Gastrocnemius medialis (tissue), 4 donors: Measurements from ENCODE around the gene WNT9B. TPM values are rescaled to one million over a fixed set of nuclear protein-coding genes. Genes with fewer than 3 reads are reported as not detected.

Experiments used
- ATAC-seq, 2 donors: fragments of 150-250 bp; one replicate each; pipeline ENCODE4 v1.9.1; 2016
- DNase-seq, 2 donors: peaks; one replicate each; pipeline ENCODE4 v3.0.0-alpha.2; 2019
- H3K27ac ChIP-seq, 4 donors: fragments of 200-600 bp; sonication (generic); 1 replicate in 1 of 4; 2 replicates in 3 of 4; pipeline ENCODE4 v1.5.1; 2016 to 2018; ENCODE audit warnings: mild to moderate bottlenecking in 2 of 4, moderate library complexity in 1 of 4
- H3K27me3 ChIP-seq, 3 donors: fragments of 200-600 bp; sonication (generic) in 2 of 3; 1 replicate in 1 of 3; 2 replicates in 2 of 3; pipeline versions ENCODE4 v1.5.1 to v1.6.0; 2016 to 2019; ENCODE audit warnings: mild to moderate bottlenecking in 1 of 3, moderate library complexity in 1 of 3
- H3K36me3 ChIP-seq, 2 donors: fragments of 200-600 bp; sonication (generic) in 1 of 2; one replicate each; pipeline ENCODE4 v1.5.1; 2017 to 2018
- H3K4me1 ChIP-seq, 2 donors: fragments of 200-600 bp; sonication (generic) in 1 of 2; one replicate each; pipeline ENCODE4 v1.5.1; 2016 to 2017; ENCODE audit warnings: mild to moderate bottlenecking in 2 of 2
- H3K4me3 ChIP-seq, 4 donors: fragments of 200-600 bp; sonication (generic) in 3 of 4; 1 replicate in 1 of 4; 2 replicates in 3 of 4; pipeline ENCODE4 v1.5.1; 2016 to 2019; ENCODE audit warnings: mild to moderate bottlenecking in 2 of 4
- H3K9me3 ChIP-seq, 3 donors: fragments of 200-600 bp; sonication (generic) in 2 of 3; 1 replicate in 1 of 3; 2 replicates in 2 of 3; pipeline ENCODE4 v1.5.1; 2016 to 2019
- CTCF ChIP-seq, 5 experiments: fragments of 450-650 bp in 3 of 5; fragments of 200-600 bp in 2 of 5; sonication (generic) in 2 of 5; IDR thresholded peaks in 4 of 5; conservative IDR thresholded peaks in 1 of 5; 1 replicate in 4 of 5; 2 replicates in 1 of 5; pipeline ENCODE4 v1.5.1; 2016 to 2019; ENCODE audit warnings: antibody characterized with exemption in 5 of 5, mild to moderate bottlenecking in 3 of 5, moderate library complexity in 3 of 5
- POLR2A ChIP-seq, 2 donors: fragments of 450-650 bp; IDR thresholded peaks; one replicate each; pipeline ENCODE4 v1.6.1; 2017; ENCODE audit warnings: antibody characterized with exemption in 2 of 2, mild to moderate bottlenecking in 2 of 2, moderate library complexity in 2 of 2
- in situ Hi-C, 4 donors: fragments of 200-750 bp; cut with MboI; loops; one replicate each; pipeline versions ENCODE4 v1.15.0 to v1.8.0; 2017; ENCODE audit warnings: low sequenced_read_pairs in 4 of 4
- intact Hi-C: fragments of 100-400 bp; cut with DNase I; formaldehyde crosslinking; loops from one replicate; pipeline ENCODE4 v1.15.1; 2023; ENCODE audit warnings: low total_unique reads
- total RNA-seq, 4 donors: library from RNA; depleted of rRNA; stranded (reverse); fragments of >200 nt; gene quantifications; one replicate each; pipeline versions ENCODE4 v1.1.0 to v1.2.3, GENCODE V29; 2016

The WNT9B gene
- total RNA-seq, 4 donors from 2014 or later, result 0.40 TPM; not detected in 3

- no peak for ATAC-seq
- no peaks in the 10 kb centered on the region for H3K36me3 ChIP-seq
- H3K4me3 ChIP-seq, result no peak overlapping the region
- DNase-seq, result no peak
- H3K27ac ChIP-seq, result no peak overlapping the region
- intact Hi-C loops (no loop called here), in situ Hi-C loops (no loop called here)
- H3K9me3 ChIP-seq, result no peaks in the 10 kb centered on the region
- no peak for TF ChIP-seq CTCF (IDR thresholded peaks at IDR 0.05 in 4 of 5, conservative IDR thresholded peaks at IDR 0.05 in 1 of 5)
- TF ChIP-seq POLR2A (IDR thresholded peaks at IDR 0.05), result no peak
- H3K4me1 ChIP-seq, result no peaks in the 10 kb centered on the region
- H3K27me3 ChIP-seq, result peaks cover 0 to 2% (median 0%) of the 10 kb centered on the region in 3 donors
These were observed 18.8 kb downstream of the WNT9B start for GRCh38 chr17:46869975-46870803.

- Histone ChIP-seq H3K27ac (no peak overlapping the region), H3K9me3 (no peaks in the 10 kb centered on the region), H3K27me3 (no peaks in the 10 kb centered on the region), H3K4me3 (no peak overlapping the region), H3K36me3 (no peaks in the 10 kb centered on the region), H3K4me1 (no peaks in the 10 kb centered on the region)
- TF ChIP-seq CTCF (IDR thresholded peaks at IDR 0.05 in 4 of 5, conservative IDR thresholded peaks at IDR 0.05 in 1 of 5) (no peak), POLR2A (IDR thresholded peaks at IDR 0.05) (no peak)
- DNase-seq (no peak), ATAC-seq (no peak)
- in situ Hi-C loops, result no loop called here
- intact Hi-C loops, result no loop called here
These were observed 21.0 kb downstream of the WNT9B start for GRCh38 chr17:46872421-46872820.

GRCh38 chr17:46873941-46874645, 22.7 kb downstream of the WNT9B start:
- TF ChIP-seq POLR2A (IDR thresholded peaks at IDR 0.05), result no peak
- TF ChIP-seq CTCF (IDR thresholded peaks at IDR 0.05 in 4 of 5, conservative IDR thresholded peaks at IDR 0.05 in 1 of 5), result no peak
- H3K4me3 ChIP-seq, result no peak overlapping the region
- intact Hi-C loops (no loop called here), in situ Hi-C loops (no loop called here)
- no peak for ATAC-seq
- DNase-seq, result no peak
- H3K27ac ChIP-seq, result no peak overlapping the region
- no peaks in the 10 kb centered on the region for H3K36me3 ChIP-seq
- H3K27me3 ChIP-seq, result no peaks in the 10 kb centered on the region
- no peaks in the 10 kb centered on the region for H3K4me1 ChIP-seq
- no peaks in the 10 kb centered on the region for H3K9me3 ChIP-seq

GRCh38 chr17:46874906-46875305, 23.5 kb downstream of the WNT9B start:
- Histone ChIP-seq H3K27ac (no peak overlapping the region), H3K9me3 (no peaks in the 10 kb centered on the region), H3K27me3 (no peaks in the 10 kb centered on the region), H3K36me3 (no peaks in the 10 kb centered on the region), H3K4me1 (no peaks in the 10 kb centered on the region), H3K4me3 (no peak overlapping the region)
- in situ Hi-C loops, result no loop called here
- ATAC-seq, result no peak
- TF ChIP-seq CTCF (IDR thresholded peaks at IDR 0.05 in 4 of 5, conservative IDR thresholded peaks at IDR 0.05 in 1 of 5), result no peak
- no peak for TF ChIP-seq POLR2A (IDR thresholded peaks at IDR 0.05)
- intact Hi-C loops, result no loop called here
- no peak for DNase-seq
